HL-60/S4 (cell line): ENCODE results near the gene KAT5.
"Not testable (repeated sequence)": the region's sequence is repeated elsewhere in the genome, so short reads cannot be mapped to it uniquely, and the experiment has no call there.

ENCODE experiments used
- in situ Hi-C: fragments of 300-500 bp; cut with MboI; formaldehyde crosslinking; loops from 2 replicates; pipeline ENCODE4 v1.14.3; 2022; ENCODE audit warnings: low sequenced_read_pairs

Gene KAT5

GRCh38 chr11:65708451-65708850, 3.6 kb upstream of the KAT5 start:
- in situ Hi-C loops: no loop called here

DNA sequence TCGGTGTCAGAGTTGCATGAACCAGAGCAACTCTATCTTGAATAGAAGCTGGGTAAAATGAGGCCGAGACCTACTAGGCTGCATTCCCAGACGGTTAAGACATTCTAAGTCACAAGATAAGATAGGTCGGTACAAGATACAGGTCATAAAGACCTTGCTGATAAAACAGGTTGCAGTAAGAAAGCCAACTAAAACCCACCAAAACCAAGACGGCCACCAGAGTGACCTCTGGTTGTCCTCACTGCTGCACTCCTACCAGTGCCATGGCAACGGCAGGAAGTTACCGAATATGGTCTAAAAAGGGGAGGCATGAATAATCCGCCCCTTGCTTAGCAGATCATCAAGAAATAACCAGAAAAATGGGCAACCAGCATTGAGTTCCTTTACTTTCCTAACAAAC, 2.4 kb upstream of the KAT5 start:
- in situ Hi-C loops: loop anchor here (10.0 kb wide), 1 partner anchor 275 kb away; no protein-coding TSS in a partner anchor

- in situ Hi-C loops: loop anchor here (10.0 kb wide), 1 partner anchor 274 kb away; no protein-coding TSS in a partner anchor
Observed at GRCh38 chr11:65710421-65710820, 1.6 kb upstream of the KAT5 start.

- in situ Hi-C loops: loop anchor here (10.0 kb wide), 1 partner anchor 272 kb away; no protein-coding TSS in a partner anchor
Observed at GRCh38 chr11:65712633-65713076, 603 bp downstream of the KAT5 start.

DNA sequence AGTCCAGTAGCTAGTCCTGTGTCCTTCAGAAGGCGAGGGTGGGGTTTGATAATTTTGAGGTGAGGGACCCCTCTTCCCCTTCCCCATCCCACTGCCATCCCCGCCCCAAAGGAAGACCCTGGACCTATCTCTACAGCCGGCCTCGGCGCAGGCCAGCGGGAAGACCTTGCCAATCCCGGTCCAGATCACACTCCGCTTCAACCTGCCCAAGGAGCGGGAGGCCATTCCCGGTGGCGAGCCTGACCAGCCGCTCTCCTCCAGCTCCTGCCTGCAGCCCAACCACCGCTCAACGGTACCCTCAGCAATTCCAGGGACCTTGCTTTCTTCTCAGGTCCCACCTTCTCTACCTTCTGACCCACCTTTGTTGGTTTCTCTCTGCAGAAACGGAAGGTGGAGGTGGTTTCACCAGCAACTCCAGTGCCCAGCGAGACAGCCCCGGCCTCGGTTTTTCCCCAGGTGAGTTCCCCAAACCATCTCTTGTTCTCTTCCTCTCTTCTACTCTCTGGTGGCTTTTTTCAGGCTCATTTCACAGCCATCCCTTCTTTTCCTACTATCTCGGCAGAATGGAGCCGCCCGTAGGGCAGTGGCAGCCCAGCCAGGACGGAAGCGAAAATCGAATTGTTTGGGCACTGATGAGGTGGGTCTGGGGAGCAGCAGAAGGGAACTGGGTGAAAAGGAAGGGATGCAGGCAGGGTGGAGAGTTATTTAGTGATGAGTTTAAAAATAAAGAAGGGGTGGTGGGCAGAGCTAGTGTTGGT, 1.3 kb downstream of the KAT5 start:
- in situ Hi-C loops: loop anchor here (10.0 kb wide), 1 partner anchor 271 kb away; no protein-coding TSS in a partner anchor

GRCh38 chr11:65714433-65714832, 2.4 kb downstream of the KAT5 start:
- in situ Hi-C loops: loop anchor here (10.0 kb wide), 1 partner anchor 270 kb away; no protein-coding TSS in a partner anchor

GRCh38 chr11:65716302-65716701, 4.2 kb downstream of the KAT5 start:
- in situ Hi-C loops: loop anchor here (10.0 kb wide), 1 partner anchor 268 kb away; no protein-coding TSS in a partner anchor

DNA sequence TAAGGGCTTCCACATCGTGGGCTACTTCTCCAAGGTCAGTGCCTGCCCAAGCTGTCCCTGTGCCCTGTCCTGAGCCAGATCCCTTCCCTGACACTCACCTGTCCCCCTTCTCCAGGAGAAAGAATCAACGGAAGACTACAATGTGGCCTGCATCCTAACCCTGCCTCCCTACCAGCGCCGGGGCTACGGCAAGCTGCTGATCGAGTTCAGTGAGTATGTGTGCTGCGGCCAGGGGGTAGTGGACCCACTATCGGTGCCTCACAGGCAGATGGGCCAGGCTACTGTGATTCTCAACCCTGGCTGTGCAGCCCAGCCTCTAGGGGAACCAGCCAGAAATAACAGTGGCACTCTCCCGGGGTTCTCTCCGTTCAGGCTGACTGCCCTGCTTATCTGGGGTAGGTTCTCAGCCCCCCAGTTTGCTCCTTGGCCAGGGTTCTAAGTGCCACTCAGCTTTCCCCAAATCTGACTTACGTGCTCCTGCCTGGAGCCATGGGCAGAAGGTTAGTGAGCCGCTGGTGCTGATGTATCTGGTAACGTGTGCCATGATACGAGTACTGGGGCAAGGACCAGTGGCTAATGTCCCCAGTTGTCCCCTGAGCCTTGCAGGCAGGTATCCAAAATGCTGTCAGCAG, 4.8 kb downstream of the KAT5 start:
- in situ Hi-C loops: loop anchor here (10.0 kb wide), 1 partner anchor 268 kb away; no protein-coding TSS in a partner anchor

GRCh38 chr11:65717906-65718305, 5.9 kb downstream of the KAT5 start:
- in situ Hi-C loops: loop anchor here (10.0 kb wide), 1 partner anchor 267 kb away; no protein-coding TSS in a partner anchor

GRCh38 chr11:65718531-65718930, 6.5 kb downstream of the KAT5 start:
- in situ Hi-C loops: loop anchor here (10.0 kb wide), 1 partner anchor 266 kb away; no protein-coding TSS in a partner anchor

DNA sequence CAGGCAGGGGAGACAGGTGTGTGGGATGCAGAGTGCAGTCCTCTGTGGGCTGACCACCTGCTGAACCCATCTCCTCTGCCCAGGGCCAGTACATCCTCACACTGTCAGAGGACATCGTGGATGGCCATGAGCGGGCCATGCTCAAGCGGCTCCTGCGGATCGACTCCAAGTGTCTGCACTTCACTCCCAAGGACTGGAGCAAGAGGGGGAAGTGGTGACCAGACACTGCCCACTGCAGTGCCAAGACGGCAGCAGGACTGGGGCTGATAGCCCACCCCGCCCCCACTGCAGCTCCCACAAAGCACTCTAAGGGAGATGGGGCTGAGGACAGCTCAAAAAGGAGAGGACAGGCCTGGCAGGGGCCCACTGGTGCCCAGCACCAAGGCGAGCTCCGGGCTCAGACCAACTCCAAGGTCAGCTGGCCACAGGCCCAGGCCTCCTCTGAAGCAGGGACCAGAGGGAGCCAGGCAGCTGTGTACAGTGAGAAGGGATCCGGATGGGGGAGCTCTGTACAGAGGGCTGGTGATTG, 7.0 kb downstream of the KAT5 start:
- in situ Hi-C loops: loop anchor here (10.0 kb wide), 1 partner anchor 266 kb away; no protein-coding TSS in a partner anchor

- in situ Hi-C loops: loop anchor here (10.0 kb wide), 1 partner anchor 265 kb away; no protein-coding TSS in a partner anchor
Observed at GRCh38 chr11:65719871-65720210, 7.8 kb downstream of the KAT5 start.

DNA sequence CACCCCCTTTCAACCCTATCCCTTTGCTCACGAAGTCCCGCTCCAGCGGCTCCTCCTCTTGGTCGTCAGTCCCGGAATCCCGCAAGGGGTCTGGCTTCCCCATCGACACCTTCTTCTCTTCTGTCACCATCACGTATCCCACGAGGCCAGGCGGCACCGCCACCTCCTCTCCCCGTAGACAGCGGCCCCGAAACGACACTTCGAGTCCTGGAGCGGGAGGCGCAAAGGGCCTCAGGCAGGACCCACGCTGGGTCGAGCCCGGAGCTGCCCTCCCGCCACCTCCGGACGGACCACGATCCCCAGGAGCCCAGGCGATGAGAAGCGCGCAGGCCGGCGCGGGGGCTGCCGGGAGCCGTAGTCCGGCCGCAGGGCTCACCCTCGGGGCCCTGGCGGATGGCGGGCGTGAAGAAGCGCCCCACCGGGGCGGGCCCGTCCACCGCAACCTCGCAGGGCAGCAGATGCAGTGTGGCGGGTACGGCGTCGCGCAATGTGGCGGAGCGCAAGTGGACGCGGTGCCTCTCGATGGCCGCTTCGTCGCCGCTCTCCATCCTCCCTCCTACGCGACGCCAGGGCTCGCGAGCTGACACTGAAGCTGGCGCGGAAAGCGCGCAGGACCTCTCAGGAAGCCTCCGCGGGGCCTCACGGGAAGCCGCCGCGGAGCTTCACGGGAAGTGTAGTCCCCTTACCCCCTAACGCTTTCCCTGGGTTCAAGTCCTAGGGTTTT, 8.3 kb downstream of the KAT5 start, which contains the start of gene RNASEH2C:
RNASEH2C (minus strand) TSS at position 588 of the 724 bp plus-strand sequence; CDS start at position 548, 40 bp downstream.
- in situ Hi-C loops: no loop called here

GRCh38 chr11:65722261-65722660, 10.2 kb downstream of the KAT5 start:
- in situ Hi-C loops: no loop called here

DNA sequence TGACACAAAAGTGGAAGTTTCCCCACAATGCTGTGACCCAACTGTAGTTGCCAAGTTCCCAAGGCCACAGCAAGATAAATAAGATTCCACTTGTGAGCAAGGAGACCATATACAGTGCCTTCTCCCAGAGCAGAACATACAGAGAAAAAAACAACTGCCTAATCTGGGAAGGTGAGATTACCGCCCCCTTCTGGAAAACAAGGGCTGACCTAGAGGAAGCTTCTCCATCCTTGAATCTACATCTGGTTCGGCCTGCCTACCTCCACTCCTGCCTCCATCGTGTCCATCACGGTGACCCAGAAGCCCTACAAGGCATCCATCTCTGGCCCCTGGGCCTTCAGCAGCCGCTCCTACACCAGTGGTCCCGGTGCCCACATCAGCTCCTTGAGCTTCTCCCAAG, 14.6 kb downstream of the KAT5 start:
- in situ Hi-C loops: no loop called here

DNA sequence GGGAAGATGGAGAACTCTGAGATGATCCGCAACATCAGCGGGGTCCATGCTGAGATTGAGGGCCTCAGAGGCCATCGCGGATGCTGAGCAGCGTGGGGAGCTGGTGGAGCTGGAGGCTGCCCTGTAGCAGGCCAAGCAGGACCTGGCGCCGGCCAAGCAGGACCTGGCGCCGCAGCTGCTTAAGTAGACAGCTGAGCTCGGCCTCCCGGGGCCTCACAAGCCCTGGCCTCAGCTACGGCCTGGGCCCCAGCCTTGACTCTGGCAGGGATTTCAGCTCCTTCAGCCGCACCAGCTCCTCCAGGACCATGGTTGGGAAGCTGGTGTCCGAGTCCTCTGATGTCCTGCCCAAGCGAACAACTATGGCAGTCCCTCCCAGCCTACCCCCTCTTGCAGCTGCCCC, 15.8 kb downstream of the KAT5 start:
- in situ Hi-C loops: no loop called here

DNA sequence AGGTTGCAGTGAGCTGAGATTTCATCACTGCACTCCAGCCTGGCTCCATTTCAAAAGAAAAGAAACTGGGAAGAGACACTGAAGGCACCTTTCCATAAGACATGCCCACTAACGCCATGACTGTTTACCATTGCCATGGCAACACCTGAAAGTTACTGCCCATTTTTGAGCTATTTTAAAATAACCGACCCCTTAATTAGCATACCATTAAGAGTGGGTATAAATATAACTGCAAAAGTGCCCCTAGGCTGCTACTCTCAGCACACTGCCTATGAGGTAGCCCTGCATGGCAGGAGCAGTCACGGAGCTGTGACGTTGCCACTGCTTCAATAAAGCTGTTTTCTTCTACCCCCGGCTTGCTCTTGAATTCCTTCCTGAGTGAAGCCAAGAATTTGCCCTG, 18.4 kb downstream of the KAT5 start:
- in situ Hi-C loops: no loop called here

DNA sequence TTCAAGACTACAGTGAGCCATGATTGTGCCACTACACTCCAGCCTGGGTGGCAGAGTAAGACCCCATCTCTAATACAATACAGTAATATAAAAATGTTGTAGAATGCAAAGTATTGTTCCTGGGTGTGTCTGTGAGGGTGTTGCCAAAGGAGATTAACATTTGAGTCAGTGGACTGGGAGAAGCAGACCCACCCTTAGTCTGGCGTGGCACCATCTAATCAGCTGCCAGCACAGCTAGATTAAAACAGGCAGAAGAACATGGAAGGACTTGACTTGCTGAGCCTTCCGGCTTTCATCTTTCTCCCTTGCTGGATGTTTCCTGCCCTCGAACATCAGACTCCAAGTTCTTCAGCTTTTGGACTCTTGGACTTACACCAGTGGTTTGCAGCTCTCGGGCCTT, 23.1 kb downstream of the KAT5 start:
- in situ Hi-C loops: not testable (repeated sequence)

GRCh38 chr11:65736810-65737209, 24.8 kb downstream of the KAT5 start:
- in situ Hi-C loops: no loop called here

- in situ Hi-C loops: no loop called here
Observed at GRCh38 chr11:65739022-65739421, 27.0 kb downstream of the KAT5 start.

GRCh38 chr11:65741185-65741584, 29.1 kb downstream of the KAT5 start:
- in situ Hi-C loops: no loop called here
